SU-DHL-6 (cell line): Measurements from ENCODE around the gene METTL24.

Experiments used
- H2AFZ ChIP-seq: fragments of 200-600 bp; sonication (generic); 2 replicates; pipeline ENCODE4 v1.6.1; 2014; ENCODE audit warnings: low read depth, mild to moderate bottlenecking, moderate library complexity, mixed read lengths, antibody characterized with exemption, low read length; ENCODE audit not compliant: severe bottlenecking
- H3F3A ChIP-seq: fragments of 200-600 bp; shearing (Covaris generic); 2 replicates; pipeline ENCODE4 v1.6.0; 2016; ENCODE audit warnings: antibody characterized with exemption, mild to moderate bottlenecking; ENCODE audit not compliant: insufficient read depth
- H3K27ac ChIP-seq: fragments of 200-600 bp; sonication (generic); 2 replicates; pipeline ENCODE4 v1.5.1; 2016; ENCODE audit warnings: low read depth, mild to moderate bottlenecking, low read length, moderate library complexity, mixed read lengths
- H3K27me3 ChIP-seq: fragments of 200-600 bp; sonication (generic), shearing (Covaris generic); 2 replicates; pipeline ENCODE4 v1.6.0; 2014; ENCODE audit warnings: mild to moderate bottlenecking, low read length
- H3K36me3 ChIP-seq: fragments of 200-600 bp; sonication (generic); 2 replicates; pipeline ENCODE4 v1.6.1; 2014; ENCODE audit warnings: mild to moderate bottlenecking, low read length, mixed read lengths
- H3K4me2 ChIP-seq: fragments of 300-600, 200-600 bp; shearing (Covaris generic), sonication (generic); 2 replicates; pipeline ENCODE4 v1.6.0; 2014; ENCODE audit warnings: low read length, low read depth, mild to moderate bottlenecking; ENCODE audit not compliant: poor library complexity, severe bottlenecking
- H3K4me3 ChIP-seq: fragments of 200-600 bp; sonication (generic); 2 replicates; pipeline ENCODE4 v1.5.1; 2014; ENCODE audit warnings: antibody characterized with exemption, low read length, mild to moderate bottlenecking, mixed read lengths; ENCODE audit not compliant: insufficient read depth, poor library complexity, severe bottlenecking
- H3K79me2 ChIP-seq: fragments of 200-600 bp; sonication (generic); 2 replicates; pipeline ENCODE4 v1.6.1; 2014; ENCODE audit warnings: mild to moderate bottlenecking, low read length, moderate library complexity; ENCODE audit not compliant: insufficient read depth
- H3K9ac ChIP-seq: fragments of 200-600 bp; sonication (generic); 2 replicates; pipeline ENCODE4 v1.7.0; 2014; ENCODE audit warnings: mild to moderate bottlenecking, low read length
- H3K9me2 ChIP-seq: fragments of 200-600 bp; sonication (generic); replicated peaks from 2 replicates; pipeline ENCODE4 v1.6.1; 2014; ENCODE audit warnings: low read length; ENCODE audit not compliant: insufficient read depth
- H3K9me3 ChIP-seq: fragments of 200-600 bp; sonication (generic); 2 replicates; pipeline ENCODE4 v1.6.1; 2014; ENCODE audit warnings: low read length, mixed read lengths; ENCODE audit not compliant: insufficient read depth
- H4K20me1 ChIP-seq: fragments of 200-600 bp; sonication (generic); 2 replicates; pipeline ENCODE4 v1.6.1; 2014; ENCODE audit warnings: low read depth, mild to moderate bottlenecking, antibody characterized with exemption, low read length, moderate library complexity, mixed read lengths
- CTCF ChIP-seq: fragments of 200-600 bp; sonication (generic); IDR thresholded peaks from one replicate; pipeline ENCODE4 v1.5.1; 2017; ENCODE audit warnings: antibody characterized with exemption, mild to moderate bottlenecking, low read length, moderate library complexity; ENCODE audit not compliant: insufficient read depth, poor library complexity, severe bottlenecking
- EZH2phosphoT487 ChIP-seq: fragments of 200-600 bp; sonication (generic), shearing (Covaris generic); conservative IDR thresholded peaks from 2 replicates; pipeline ENCODE4 v1.6.1; 2018; ENCODE audit warnings: mild to moderate bottlenecking, antibody characterized with exemption, low read length, moderate library complexity, mixed read lengths

The METTL24 gene

GRCh38 chr6:110211753-110212152 is 146.4 kb downstream of the METTL24 start:
- Histone ChIP-seq H3K36me3 (peaks cover 50% of the 10 kb centered on the region), H3K9me3 (no peaks in the 10 kb centered on the region), H3K27me3 (no peaks in the 10 kb centered on the region), H3K4me2 (no peak overlapping the region), H3K27ac (no peak overlapping the region), H2AFZ (no peak overlapping the region), H3K79me2 (0 out of 2 replicates have a peak, but pooled peaks cover 2% of the 10 kb centered on the region), H3K9me2 (no peaks in the 10 kb centered on the region), H3K4me3 (no peak overlapping the region), H3F3A (peaks cover 6% of the 10 kb centered on the region; the same call in 1 of the 2 replicates), H3K9ac (no peak overlapping the region), H4K20me1 (no peaks in the 10 kb centered on the region)
- TF ChIP-seq EZH2phosphoT487, result no peak
- TF ChIP-seq CTCF, result no peak

GRCh38 chr6:110207652-110208051 is 150.5 kb downstream of the METTL24 start:
- Histone ChIP-seq H3K4me3 (no peak overlapping the region), H3K27ac (no peak overlapping the region), H3K9me3 (no peaks in the 10 kb centered on the region), H3K36me3 (peaks cover 41% of the 10 kb centered on the region), H3K79me2 (peaks cover 14% of the 10 kb centered on the region; the same call in 1 of the 2 replicates), H3K9me2 (no peaks in the 10 kb centered on the region), H2AFZ (no peak overlapping the region), H3K27me3 (no peaks in the 10 kb centered on the region), H4K20me1 (no peaks in the 10 kb centered on the region), H3K4me2 (no peak overlapping the region), H3F3A (peaks cover 21% of the 10 kb centered on the region; the same call in 1 of the 2 replicates), H3K9ac (no peak overlapping the region)
- no peak for TF ChIP-seq CTCF

- H3K9me3 ChIP-seq, result no peaks in the 10 kb centered on the region
- H4K20me1 ChIP-seq, result 0 out of 2 replicates have a peak, but pooled peaks cover under 1% of the 10 kb centered on the region
- H3K4me3 ChIP-seq, result no peak overlapping the region
- H2AFZ ChIP-seq, result no peak overlapping the region
- no peak overlapping the region for H3K27ac ChIP-seq
- TF ChIP-seq EZH2phosphoT487 (no peak), CTCF (no peak)
- no peaks in the 10 kb centered on the region for H3K36me3 ChIP-seq
- H3K9ac ChIP-seq, result no peak overlapping the region
- H3K4me2 ChIP-seq, result no peak overlapping the region
- peaks cover 53% of the 10 kb centered on the region for H3K79me2 ChIP-seq
- H3K9me2 ChIP-seq, result no peaks in the 10 kb centered on the region
- no peaks in the 10 kb centered on the region for H3K27me3 ChIP-seq
- peaks cover 11% of the 10 kb centered on the region; the same call in 1 of the 2 replicates for H3F3A ChIP-seq
Observed at GRCh38 chr6:110201151-110201884, 156.8 kb downstream of the METTL24 start.
